Measurements from ENCODE around the gene PTPRN2. TPM values are rescaled to one million over a fixed set of nuclear protein-coding genes. Genes with fewer than 3 reads are reported as not detected.
"Not testable (repeated sequence)": the region's sequence is repeated elsewhere in the genome, so short reads cannot be mapped to it uniquely, and the experiment has no call there.

PTPRN2 gene
- polyA plus RNA-seq, 4 donors, result 7.3 to 11.4 (median 8.0) TPM

DNA sequence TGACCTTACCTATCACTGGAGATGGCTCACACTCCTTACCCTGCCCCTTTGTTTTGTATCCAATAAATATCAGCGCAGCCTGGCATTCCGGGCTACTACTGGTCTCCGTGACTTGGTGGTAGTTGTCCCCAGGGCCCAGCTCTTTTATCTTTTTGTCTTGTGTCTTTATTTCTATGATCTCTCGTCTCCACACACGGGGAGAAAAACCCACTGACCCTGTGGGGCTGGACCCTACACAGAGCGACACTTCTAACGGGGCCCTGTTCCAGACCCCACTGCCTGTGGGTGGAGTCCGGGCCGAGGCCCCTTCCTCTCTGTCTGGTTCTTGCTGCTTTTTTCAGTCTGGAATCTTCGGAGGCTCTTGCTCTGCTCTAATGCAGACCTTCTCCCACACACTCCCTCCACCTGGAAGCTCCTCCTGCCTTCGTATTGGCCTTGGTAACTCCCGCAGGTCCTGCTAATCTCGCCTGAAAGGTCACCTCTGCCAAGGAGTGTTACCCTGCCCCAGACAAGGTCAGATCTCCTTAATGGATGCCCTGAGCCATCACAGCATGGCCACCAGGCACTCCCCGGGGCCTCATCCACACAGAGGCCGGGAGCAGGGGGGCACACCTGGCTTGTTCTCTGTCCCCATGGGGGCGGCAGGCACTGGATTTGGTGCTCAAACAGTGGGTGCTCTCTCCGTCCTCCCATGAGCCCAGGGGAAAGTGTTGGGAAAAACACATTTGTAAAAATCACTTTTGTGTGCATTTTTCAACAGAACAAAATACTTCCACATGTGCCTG, 531.7 kb downstream of the PTPRN2 start:
- no peak for DNase-seq (ENCODE audit: low read depth in 4 of 4, low spot score in 2 of 4)

- DNase-seq (ENCODE audit: low read depth in 4 of 4, low spot score in 2 of 4), result no peak
Observed at GRCh38 chr7:158054611-158055010, 533.0 kb downstream of the PTPRN2 start.

DNA sequence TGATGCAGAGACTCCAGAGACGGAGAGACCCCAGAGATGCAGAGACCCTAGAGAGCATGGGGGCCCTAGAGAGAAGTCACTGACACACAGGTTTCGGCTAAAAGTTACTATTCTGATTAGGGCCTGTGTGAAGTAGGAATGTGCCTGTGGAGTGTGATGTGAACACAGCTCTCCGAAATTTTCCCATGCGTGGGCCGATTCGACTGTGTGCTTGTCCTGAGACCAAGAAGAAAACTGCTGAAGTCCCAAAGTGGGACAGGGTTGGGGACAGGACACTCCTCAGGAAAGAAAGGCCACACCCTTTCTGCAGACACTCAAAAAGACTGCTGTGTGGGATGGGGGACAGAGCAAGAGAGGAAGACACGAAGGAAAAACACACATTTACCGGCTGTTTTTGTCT, 533.5 kb downstream of the PTPRN2 start:
- DNase-seq (ENCODE audit: low read depth in 4 of 4, low spot score in 2 of 4), result no peak

- DNase-seq (ENCODE audit: low read depth in 4 of 4, low spot score in 2 of 4), result no peak
Observed at GRCh38 chr7:158053183-158053915, 534.3 kb downstream of the PTPRN2 start.

- DNase-seq (ENCODE audit: low read depth in 4 of 4, low spot score in 2 of 4), result no peak
Observed at GRCh38 chr7:158052381-158053060, 535.1 kb downstream of the PTPRN2 start.

DNA sequence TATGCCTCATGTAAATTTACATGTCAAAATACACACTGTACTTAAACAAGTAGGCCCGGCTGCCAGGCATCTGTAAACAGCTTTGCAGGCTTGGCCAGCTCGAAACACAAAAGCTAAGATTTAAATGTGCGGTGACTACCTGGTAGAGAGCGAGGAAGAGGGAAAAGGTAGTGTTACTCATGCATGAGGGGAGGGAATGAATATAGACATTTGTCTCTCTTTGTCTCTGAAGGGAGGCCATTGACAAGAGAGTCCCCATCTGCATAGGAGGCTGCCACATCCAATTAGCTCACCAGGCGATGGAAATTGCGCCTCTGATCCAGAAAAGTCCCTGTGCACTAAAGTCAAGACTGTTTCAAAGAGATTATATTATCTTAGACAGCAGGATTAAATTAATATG, 535.8 kb downstream of the PTPRN2 start:
- no peak for DNase-seq (ENCODE audit: low read depth in 4 of 4, low spot score in 2 of 4)

DNA sequence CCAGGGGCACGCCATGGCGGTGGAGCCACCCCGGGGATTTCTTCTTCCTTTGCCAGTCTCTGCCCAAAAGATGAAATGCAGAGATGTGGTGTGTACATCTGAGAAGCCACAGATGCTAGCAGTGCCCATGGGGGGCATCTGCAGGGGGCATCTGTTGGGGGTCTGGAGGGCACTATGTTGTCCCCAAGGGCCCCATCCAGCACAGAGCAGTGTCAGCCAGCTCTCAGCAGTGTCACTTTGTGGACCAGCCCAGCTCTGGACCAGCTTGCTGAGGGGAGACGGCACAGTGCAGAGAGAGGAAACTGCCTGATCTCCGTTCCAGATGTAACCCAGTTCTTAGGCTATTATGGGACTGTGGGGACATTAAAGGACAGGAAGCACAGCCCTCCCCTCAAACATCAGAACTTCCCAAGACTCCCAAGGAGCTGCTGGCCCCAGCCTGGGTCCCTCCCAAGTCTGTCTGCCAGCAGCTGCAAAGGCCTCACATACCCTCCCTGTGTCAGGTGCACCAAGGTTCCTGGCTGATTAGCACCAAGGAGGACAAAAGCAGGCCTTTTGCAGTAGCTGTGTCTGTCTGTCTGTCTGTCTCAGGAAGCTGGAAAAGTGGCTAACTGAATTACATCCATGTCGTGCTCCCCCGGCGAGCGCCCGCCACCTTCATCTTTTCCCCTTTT, 536.5 kb downstream of the PTPRN2 start:
- no peak for DNase-seq (ENCODE audit: low read depth in 4 of 4, low spot score in 2 of 4)

GRCh38 chr7:158050441-158050977, 537.1 kb downstream of the PTPRN2 start:
- DNase-seq (ENCODE audit: low read depth in 4 of 4, low spot score in 2 of 4), result no peak

DNA sequence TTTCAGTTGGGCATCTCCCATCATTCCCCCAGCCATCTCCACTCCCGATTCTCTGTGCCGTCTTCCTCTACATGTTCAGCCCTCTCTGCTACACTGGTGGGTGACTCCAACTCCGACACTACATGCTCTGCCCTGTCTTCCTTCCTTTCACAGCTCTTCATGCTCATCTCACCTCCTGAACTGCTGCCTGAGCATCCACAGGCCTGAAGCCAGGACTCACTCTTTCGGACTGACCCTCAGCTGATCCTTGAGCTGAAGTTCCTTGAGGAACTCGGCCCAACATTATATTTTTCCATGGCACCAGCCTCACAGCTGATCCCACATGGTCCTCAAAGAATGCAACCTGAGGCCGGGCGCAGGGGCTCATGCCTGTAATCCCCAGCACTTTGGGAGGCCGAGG, 538.4 kb downstream of the PTPRN2 start:
- no peak for DNase-seq (ENCODE audit: low read depth in 4 of 4, low spot score in 2 of 4)

- no peak for DNase-seq (ENCODE audit: low read depth in 4 of 4, low spot score in 2 of 4)
Observed at GRCh38 chr7:158048569-158048968, 539.1 kb downstream of the PTPRN2 start.

GRCh38 chr7:158047391-158048059, 540.1 kb downstream of the PTPRN2 start:
- no peak for DNase-seq (ENCODE audit: low read depth in 4 of 4, low spot score in 2 of 4)

- not testable (repeated sequence) for DNase-seq (ENCODE audit: low read depth in 4 of 4, low spot score in 2 of 4)
Observed at GRCh38 chr7:158046246-158046645, 541.4 kb downstream of the PTPRN2 start.

GRCh38 chr7:158044482-158044823, 543.2 kb downstream of the PTPRN2 start:
- DNase-seq (ENCODE audit: low read depth in 4 of 4, low spot score in 2 of 4), result no peak

DNA sequence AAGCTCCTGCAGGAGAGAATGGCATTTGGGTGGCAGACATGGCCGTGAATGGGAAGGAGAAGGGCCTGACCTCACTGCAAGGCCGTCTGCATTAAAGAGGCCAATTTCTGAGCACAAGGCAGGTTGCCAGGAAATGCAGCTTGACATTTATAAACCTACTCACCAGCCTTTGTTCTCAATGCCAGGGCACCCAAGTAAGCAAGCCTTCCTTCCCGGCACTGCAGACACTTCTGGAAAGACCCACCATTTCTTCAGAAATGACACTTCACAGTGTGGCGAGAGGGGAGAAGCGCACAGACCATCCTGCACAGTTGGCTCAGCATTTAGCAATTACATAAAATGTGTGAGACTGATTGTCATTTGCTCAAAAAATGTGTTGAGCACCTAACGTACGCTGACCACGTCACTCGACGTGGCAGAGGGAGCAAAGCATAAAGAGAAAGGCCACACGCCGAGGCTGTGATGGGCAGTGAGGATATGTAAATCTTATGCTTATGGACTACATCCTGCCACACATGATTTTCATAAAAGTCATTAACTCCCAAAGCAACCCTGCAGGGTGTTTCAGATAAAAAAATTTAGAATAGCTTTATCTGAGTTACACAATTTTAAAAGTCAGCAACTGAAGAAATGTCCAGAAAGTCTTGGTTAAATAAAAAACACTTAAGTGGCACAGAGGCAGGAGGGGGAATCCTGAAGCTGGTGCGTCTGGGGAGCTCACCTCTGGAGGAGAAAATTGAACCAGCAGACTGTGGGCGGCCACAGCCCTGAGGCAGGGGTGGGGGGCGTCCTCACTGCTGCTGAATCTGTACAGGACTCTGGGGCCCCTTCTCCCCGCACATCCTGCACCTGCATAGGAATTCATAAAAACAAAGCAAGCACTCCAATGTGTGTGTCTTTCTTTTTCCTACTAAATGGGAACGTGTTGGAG, 543.8 kb downstream of the PTPRN2 start:
- no peak for DNase-seq (ENCODE audit: low read depth in 4 of 4, low spot score in 2 of 4)

- DNase-seq (ENCODE audit: low read depth in 4 of 4, low spot score in 2 of 4), result no peak
Observed at GRCh38 chr7:158042156-158042880, 545.3 kb downstream of the PTPRN2 start.

- DNase-seq (ENCODE audit: low read depth in 4 of 4, low spot score in 2 of 4), result no peak
Observed at GRCh38 chr7:158040199-158040598, 547.4 kb downstream of the PTPRN2 start.

GRCh38 chr7:158039270-158039669, 548.4 kb downstream of the PTPRN2 start:
- no peak for DNase-seq (ENCODE audit: low read depth in 4 of 4, low spot score in 2 of 4)

- DNase-seq (ENCODE audit: low read depth in 4 of 4, low spot score in 2 of 4), result no peak
Observed at GRCh38 chr7:158037211-158037610, 550.4 kb downstream of the PTPRN2 start.

Measured in left renal cortex interstitium (tissue), 4 donors.